ENCODE results near the gene ZWILCH.
A peak's percentile ranks its signal among the peaks of the same experiment; 100 is the strongest.

Gene ZWILCH

GRCh38 chr15:66481107-66481856 lies 23.8 kb upstream of the ZWILCH start:
- DNase-seq (ENCODE audit: low spot score) = no peak
- TF ChIP-seq, protein P1, sequence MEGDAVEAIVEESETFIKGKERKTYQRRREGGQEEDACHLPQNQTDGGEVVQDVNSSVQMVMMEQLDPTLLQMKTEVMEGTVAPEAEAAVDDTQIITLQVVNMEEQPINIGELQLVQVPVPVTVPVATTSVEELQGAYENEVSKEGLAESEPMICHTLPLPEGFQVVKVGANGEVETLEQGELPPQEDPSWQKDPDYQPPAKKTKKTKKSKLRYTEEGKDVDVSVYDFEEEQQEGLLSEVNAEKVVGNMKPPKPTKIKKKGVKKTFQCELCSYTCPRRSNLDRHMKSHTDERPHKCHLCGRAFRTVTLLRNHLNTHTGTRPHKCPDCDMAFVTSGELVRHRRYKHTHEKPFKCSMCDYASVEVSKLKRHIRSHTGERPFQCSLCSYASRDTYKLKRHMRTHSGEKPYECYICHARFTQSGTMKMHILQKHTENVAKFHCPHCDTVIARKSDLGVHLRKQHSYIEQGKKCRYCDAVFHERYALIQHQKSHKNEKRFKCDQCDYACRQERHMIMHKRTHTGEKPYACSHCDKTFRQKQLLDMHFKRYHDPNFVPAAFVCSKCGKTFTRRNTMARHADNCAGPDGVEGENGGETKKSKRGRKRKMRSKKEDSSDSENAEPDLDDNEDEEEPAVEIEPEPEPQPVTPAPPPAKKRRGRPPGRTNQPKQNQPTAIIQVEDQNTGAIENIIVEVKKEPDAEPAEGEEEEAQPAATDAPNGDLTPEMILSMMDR (IDR thresholded peaks at IDR 0.05) = no peak
- H3K27ac ChIP-seq = no peak overlapping the region
- H3K4me3 ChIP-seq = no peak overlapping the region

DNA sequence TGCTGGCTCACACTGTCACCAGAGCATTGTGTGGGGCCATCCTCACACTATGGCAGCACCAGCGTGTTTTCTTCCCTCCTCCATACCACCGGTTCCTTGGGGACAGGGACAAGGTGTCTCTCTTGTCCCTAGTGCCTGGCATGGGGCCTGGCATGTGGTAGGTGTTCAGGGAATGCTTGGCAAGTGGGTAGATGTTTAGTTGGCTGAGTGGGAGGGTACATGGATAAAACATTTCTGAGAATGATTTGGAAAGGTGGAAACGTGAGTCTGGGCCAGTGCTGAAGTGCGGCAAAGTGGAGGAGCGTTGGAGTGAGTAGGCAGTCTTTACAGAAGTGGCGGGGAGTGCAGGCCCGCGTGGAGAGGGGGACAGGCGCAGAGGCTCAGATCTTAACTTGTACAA lies 22.6 kb upstream of the ZWILCH start:
- no peak for DNase-seq (ENCODE audit: low spot score)
- H3K4me3 ChIP-seq = no peak overlapping the region
- no peak overlapping the region for H3K27ac ChIP-seq
- TF ChIP-seq, protein P1 (IDR thresholded peaks at IDR 0.05) = no peak

- H3K27ac ChIP-seq = no peak overlapping the region
- DNase-seq (ENCODE audit: low spot score) = no peak
- H3K4me3 ChIP-seq = no peak overlapping the region
- TF ChIP-seq, protein P1 (IDR thresholded peaks at IDR 0.05) = no peak
Observed at GRCh38 chr15:66483131-66483566, 22.0 kb upstream of the ZWILCH start.

DNA sequence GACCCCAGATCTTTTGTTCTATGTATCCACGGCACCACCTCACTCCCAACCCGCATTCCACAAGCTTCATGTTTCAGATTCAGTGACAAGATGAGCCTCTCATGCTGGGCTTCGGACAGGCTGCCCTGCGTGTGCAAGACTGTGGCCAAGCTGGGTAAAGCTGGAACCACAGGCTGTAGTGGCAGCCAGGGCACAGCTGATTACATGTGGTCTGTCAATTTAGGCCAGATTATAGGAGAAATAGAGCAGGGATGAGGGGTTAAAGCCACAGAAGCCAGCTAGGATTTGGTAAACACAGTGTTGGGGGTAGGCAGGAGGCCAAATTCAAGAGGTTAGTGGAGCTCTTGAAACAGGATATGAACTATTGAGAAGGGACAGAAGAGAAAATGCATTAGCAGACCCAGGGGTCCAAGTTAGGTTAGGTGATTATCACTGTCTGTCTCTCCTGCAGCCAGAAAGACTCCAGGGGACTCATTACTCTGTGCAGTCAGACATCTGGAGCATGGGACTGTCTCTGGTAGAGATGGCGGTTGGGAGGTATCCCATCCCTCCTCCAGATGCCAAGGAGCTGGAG lies 20.5 kb upstream of the ZWILCH start:
- no peak overlapping the region for H3K4me3 ChIP-seq
- TF ChIP-seq, protein P1 (IDR thresholded peaks at IDR 0.05) = no peak
- H3K27ac ChIP-seq = no peak overlapping the region
- DNase-seq (ENCODE audit: low spot score) = no peak

GRCh38 chr15:66486887-66487286 lies 18.2 kb upstream of the ZWILCH start:
- no peak for DNase-seq (ENCODE audit: low spot score)
- Histone ChIP-seq H3K27ac (no peak overlapping the region), H3K4me3 (no peak overlapping the region)
- TF ChIP-seq, protein P1 (IDR thresholded peaks at IDR 0.05) = no peak

DNA sequence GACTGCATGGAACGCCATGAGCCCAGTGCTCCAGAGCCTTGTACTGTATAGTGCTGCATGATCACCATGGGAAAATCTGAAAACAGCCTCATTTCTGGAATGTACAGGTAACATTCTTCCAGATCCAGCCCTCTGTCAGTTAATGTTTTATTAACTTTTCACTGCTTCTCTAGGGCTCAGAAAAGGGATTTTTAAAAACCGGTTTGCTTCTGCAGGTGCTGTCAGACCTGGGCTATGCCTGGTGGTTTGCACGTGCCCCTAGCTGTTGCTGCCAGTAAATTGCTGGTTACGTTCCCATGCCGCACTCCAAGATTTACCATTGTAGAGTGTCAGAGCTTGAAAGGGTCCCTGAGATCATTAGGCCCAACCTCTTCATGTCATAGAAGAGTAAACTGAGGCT lies 16.6 kb upstream of the ZWILCH start:
- no peak overlapping the region for H3K4me3 ChIP-seq
- TF ChIP-seq, protein P1 (IDR thresholded peaks at IDR 0.05) = no peak
- peak overlapping the region in 1 of 2 donors; percentile 62 for H3K27ac ChIP-seq
- no peak for DNase-seq (ENCODE audit: low spot score)

All from coronary artery (tissue), 2 donors.